ENCODE measurements around the gene GPALPP1. TPM values are rescaled to one million over a fixed set of nuclear protein-coding genes. Genes with fewer than 3 reads are reported as not detected.

The GPALPP1 gene
- total and polyA plus RNA-seq, 12 donors, result 9.6 to 42.0 (median 20.9) TPM

DNA sequence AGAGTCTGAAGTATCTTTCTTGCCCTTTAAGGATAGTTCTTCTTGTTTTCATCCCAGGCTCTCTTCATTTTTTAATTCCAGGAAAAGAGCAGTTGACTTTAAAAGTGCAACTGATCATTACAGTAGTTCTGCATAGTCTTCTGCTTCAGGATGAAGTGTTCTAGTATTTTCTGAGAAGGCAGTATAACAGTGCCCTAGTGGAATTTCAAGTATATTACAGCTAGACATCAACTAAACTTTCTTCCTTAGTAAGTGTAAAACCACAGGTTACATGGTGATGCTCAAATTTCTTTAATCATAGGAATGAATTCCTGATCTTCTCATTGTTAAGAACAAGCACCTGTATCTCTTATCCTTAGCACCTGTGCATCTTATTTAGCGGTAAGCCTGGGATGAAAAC, 11.0 kb upstream of the GPALPP1 start:
- Histone ChIP-seq H3K36me3 (replicated peaks in 1 of 2) (peaks cover 5 to 27% of the 10 kb centered on the region in 2 donors), H3K27me3 (no peaks in the 10 kb centered on the region), H3K4me3 (no peak overlapping the region), H3K4me1 (replicated peaks in 1 of 2) (no peaks in the 10 kb centered on the region), H3K27ac (no peak overlapping the region), H3K9me3 (replicated peaks in 1 of 3) (no peaks in the 10 kb centered on the region)
- TF ChIP-seq, protein P1, sequence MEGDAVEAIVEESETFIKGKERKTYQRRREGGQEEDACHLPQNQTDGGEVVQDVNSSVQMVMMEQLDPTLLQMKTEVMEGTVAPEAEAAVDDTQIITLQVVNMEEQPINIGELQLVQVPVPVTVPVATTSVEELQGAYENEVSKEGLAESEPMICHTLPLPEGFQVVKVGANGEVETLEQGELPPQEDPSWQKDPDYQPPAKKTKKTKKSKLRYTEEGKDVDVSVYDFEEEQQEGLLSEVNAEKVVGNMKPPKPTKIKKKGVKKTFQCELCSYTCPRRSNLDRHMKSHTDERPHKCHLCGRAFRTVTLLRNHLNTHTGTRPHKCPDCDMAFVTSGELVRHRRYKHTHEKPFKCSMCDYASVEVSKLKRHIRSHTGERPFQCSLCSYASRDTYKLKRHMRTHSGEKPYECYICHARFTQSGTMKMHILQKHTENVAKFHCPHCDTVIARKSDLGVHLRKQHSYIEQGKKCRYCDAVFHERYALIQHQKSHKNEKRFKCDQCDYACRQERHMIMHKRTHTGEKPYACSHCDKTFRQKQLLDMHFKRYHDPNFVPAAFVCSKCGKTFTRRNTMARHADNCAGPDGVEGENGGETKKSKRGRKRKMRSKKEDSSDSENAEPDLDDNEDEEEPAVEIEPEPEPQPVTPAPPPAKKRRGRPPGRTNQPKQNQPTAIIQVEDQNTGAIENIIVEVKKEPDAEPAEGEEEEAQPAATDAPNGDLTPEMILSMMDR (IDR thresholded peaks at IDR 0.05), result peak in 1 of 6 experiments; percentile 11
- TF ChIP-seq POLR2A (IDR thresholded peaks at IDR 0.05), result no peak
- no peak for DNase-seq
- WGBS, 4 donors, result 96 to 100% (median 97%) methylated on average over 1 of the region's 1 CpG
- intact Hi-C loops (cut with DNase I), result loop anchor here in 1 of 2 donors (10.0 kb wide), 1 partner anchor 494 kb away; no protein-coding TSS in a partner anchor

DNA sequence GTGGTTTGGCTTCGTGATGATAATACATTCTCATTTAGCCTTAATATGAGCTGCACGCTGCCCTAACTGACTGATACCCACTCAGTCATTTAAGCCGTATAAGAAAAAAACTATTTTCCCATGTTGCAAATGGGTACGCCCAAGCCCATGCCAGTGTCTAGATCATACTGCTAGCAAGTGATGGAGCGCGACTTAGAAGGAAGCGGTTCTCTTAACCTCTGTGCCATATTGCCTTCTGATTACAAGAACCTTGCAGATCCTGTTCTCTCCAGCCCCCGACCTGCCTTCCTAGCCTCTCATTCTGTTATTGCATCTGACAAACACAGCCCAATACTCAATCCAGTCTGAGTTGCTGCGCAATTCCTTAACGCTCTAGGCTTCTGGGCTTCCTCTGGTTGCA, 603 bp downstream of the GPALPP1 start:
- peaks cover 14 to 46% of the 10 kb centered on the region in 2 donors for H3K4me1 ChIP-seq (replicated peaks in 1 of 2)
- peak overlapping the region; percentile 36 to 86 (median 79) for H3K4me3 ChIP-seq
- intact Hi-C loops (cut with DNase I), result no loop called here
- no peaks in the 10 kb centered on the region for H3K36me3 ChIP-seq (replicated peaks in 1 of 2)
- TF ChIP-seq, protein P1 (IDR thresholded peaks at IDR 0.05), result no peak
- no peak for TF ChIP-seq POLR2A (IDR thresholded peaks at IDR 0.05)
- H3K27ac ChIP-seq, result peak overlapping the region in 4 of 5 donors; percentile 80 to 91 (median 82)
- no peak for DNase-seq
- H3K27me3 ChIP-seq, result no peaks in the 10 kb centered on the region
- no peaks in the 10 kb centered on the region for H3K9me3 ChIP-seq (replicated peaks in 1 of 3)
- WGBS, 4 donors, result 6 to 9% (median 6%) methylated on average over 8 to 10 of the region's 10 CpGs

DNA sequence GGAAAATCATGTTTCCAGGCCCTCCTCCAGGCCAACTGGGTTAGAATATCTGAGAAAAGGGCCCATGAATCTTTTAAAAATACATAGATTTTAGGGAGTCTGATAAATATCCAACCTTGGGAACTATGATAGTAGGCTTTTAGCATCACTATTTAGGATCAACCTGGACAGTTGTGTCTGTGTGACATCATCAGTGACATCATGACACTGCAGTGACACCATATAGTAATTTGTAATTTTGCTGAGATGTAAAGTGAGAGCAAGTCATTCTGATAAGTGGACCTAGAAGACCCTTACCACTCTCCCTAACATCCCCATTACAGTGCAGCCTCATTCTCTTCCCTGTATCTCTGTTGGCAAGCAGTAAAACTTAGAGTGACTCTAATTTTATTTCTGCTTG, 14.1 kb downstream of the GPALPP1 start:
- H3K27me3 ChIP-seq, result no peaks in the 10 kb centered on the region
- DNase-seq, result no peak
- no peak overlapping the region for H3K4me3 ChIP-seq
- intact Hi-C loops (cut with DNase I), result no loop called here
- H3K4me1 ChIP-seq (replicated peaks in 1 of 2), result no peaks in the 10 kb centered on the region
- no peak for TF ChIP-seq POLR2A (IDR thresholded peaks at IDR 0.05)
- TF ChIP-seq, protein P1 (IDR thresholded peaks at IDR 0.05), result no peak
- H3K36me3 ChIP-seq (replicated peaks in 1 of 2), result peaks cover 0 to 38% of the 10 kb centered on the region in 2 donors
- H3K9me3 ChIP-seq (replicated peaks in 1 of 3), result no peaks in the 10 kb centered on the region
- no peak overlapping the region for H3K27ac ChIP-seq

DNA sequence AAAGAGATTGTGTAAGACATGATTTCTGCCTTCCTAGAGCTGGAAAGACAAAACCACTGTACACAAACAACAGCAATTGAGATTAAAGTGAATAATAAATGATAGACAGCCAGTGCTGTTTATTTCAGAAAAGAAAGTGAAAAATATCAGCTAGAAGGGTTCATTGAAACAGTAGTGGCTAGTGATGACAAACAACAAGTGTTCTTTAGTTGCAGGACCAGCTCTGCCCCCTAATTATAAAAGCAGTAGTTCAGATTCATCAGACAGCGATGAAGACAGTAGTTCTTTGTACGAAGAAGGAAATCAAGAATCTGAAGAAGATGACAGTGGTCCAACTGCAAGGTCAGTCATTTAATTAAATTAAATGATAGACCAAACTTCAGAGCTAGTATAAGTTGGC, 14.8 kb downstream of the GPALPP1 start:
- intact Hi-C loops (cut with DNase I), result no loop called here
- 90 to 97% (median 93%) methylated on average over 2 of the region's 2 CpGs for WGBS, 4 donors
- Histone ChIP-seq H3K4me1 (replicated peaks in 1 of 2) (no peaks in the 10 kb centered on the region), H3K9me3 (replicated peaks in 1 of 3) (no peaks in the 10 kb centered on the region), H3K27ac (no peak overlapping the region), H3K27me3 (no peaks in the 10 kb centered on the region), H3K36me3 (replicated peaks in 1 of 2) (peaks cover 0 to 43% of the 10 kb centered on the region in 2 donors), H3K4me3 (no peak overlapping the region)
- no peak for DNase-seq
- no peak for TF ChIP-seq POLR2A (IDR thresholded peaks at IDR 0.05)
- TF ChIP-seq, protein P1 (IDR thresholded peaks at IDR 0.05), result no peak
